Measurements from ENCODE around the gene ANKRD34C. TPM values are rescaled to one million over a fixed set of nuclear protein-coding genes. Genes with fewer than 3 reads are reported as not detected.

Gene ANKRD34C
- total and polyA plus RNA-seq, 2 of the 8 experiments (the other 6 are each of a cell fraction or from before 2014, with no cell fraction given) = 0.02 TPM; not detected in 1

- no peaks in the 10 kb centered on the region; a peak in 1 of 7 replicates for H3K27me3 ChIP-seq (replicated peaks in 1 of 4; ENCODE audit: control insufficient read depth in 3 of 4, extremely low read depth in 1 of 4, insufficient read depth in 3 of 4, low read length in 3 of 4)
- no peak overlapping the region for H4K91ac ChIP-seq (replicated peaks; ENCODE audit: insufficient read length, low read length)
- ChIA-PET POLR2A (ENCODE audit: partially characterized antibody) (no interaction called here), CTCF (ENCODE audit: partially characterized antibody) (no interaction called here)
- H3K36me3 ChIP-seq (ENCODE audit: control insufficient read depth in 2 of 4, insufficient read depth in 4 of 4, low read length in 3 of 4) = no peaks in the 10 kb centered on the region; a peak in 1 of 8 replicates
- no peak overlapping the region for H2BK12ac ChIP-seq (ENCODE audit: low read depth, low read length)
- H3K14ac ChIP-seq (ENCODE audit: insufficient read length) = no peak overlapping the region
- DNase-seq (ENCODE audit: low read depth in 1 of 2, low spot score in 2 of 2) = no peak
- 94% methylated on average over 8 of the region's 8 CpGs; no CpG with 5 or more reads in 1 of the 2 experiments for WGBS, 2 experiments (ENCODE audit: extremely low coverage in 1 of 2, insufficient coverage in 1 of 2, insufficient read length in 1 of 2, insufficient replicate concordance in 2 of 2, low coverage in 1 of 2, low lambda C conversion rate in 2 of 2, missing lambda C conversion rate in 1 of 2)
- H3K9ac ChIP-seq (replicated peaks in 1 of 4; ENCODE audit: extremely low read depth in 1 of 4, low read depth in 3 of 4, low read length in 3 of 4) = no peak overlapping the region
- no peak overlapping the region for H2BK15ac ChIP-seq (ENCODE audit: low read length)
- no peaks in the 10 kb centered on the region for H3K79me2 ChIP-seq (ENCODE audit: control insufficient read depth in 1 of 2, insufficient read depth in 2 of 2, low read length in 2 of 2)
- H4K8ac ChIP-seq (ENCODE audit: extremely low read depth, insufficient read depth, low read length) = no peak overlapping the region
- no peak overlapping the region for H2AFZ ChIP-seq (ENCODE audit: low read length)
- H3K4me2 ChIP-seq (ENCODE audit: insufficient read depth in 1 of 2, low read depth in 2 of 2, low read length in 2 of 2) = no peak overlapping the region
- H3K23me2 ChIP-seq (ENCODE audit: low read depth, low read length) = no peaks in the 10 kb centered on the region
- H3K56ac ChIP-seq (replicated peaks; ENCODE audit: insufficient read length, low read depth, low read length) = no peak overlapping the region
- H2BK20ac ChIP-seq (ENCODE audit: low read length) = no peak overlapping the region
- H4K5ac ChIP-seq (ENCODE audit: insufficient read length, low read depth, low read length) = no peak overlapping the region
- no peak overlapping the region for H3K4me3 ChIP-seq (ENCODE audit: extremely low read depth in 1 of 4, insufficient read depth in 2 of 4, low read depth in 3 of 4, low read length in 4 of 4)
- H3K23ac ChIP-seq (ENCODE audit: insufficient read length) = no peak overlapping the region
- H3K4ac ChIP-seq (replicated peaks; ENCODE audit: insufficient read length, low read depth, low read length) = no peak overlapping the region
- no peaks in the 10 kb centered on the region for H4K20me1 ChIP-seq (replicated peaks in 1 of 2; ENCODE audit: control insufficient read depth in 1 of 2, insufficient read depth in 2 of 2, low read length in 2 of 2)
- no peak overlapping the region for H2AK5ac ChIP-seq (ENCODE audit: low read depth, low read length)
- no peaks in the 10 kb centered on the region; a peak in 1 of 4 replicates for H3K9me3 ChIP-seq (ENCODE audit: insufficient read depth in 2 of 2, low read depth in 1 of 2, low read length in 1 of 2)
- H3K27ac ChIP-seq (ENCODE audit: low read depth, low read length) = no peak overlapping the region
- H3K4me1 ChIP-seq (replicated peaks in 1 of 4; ENCODE audit: control insufficient read depth in 3 of 4, insufficient read depth in 4 of 4, low read length in 3 of 4) = no peaks in the 10 kb centered on the region
- H3K18ac ChIP-seq (ENCODE audit: extremely low read depth, low read length) = no peak overlapping the region
- FAIRE-seq = no peak
- no peaks in the 10 kb centered on the region for H3K79me1 ChIP-seq (ENCODE audit: low read depth, low read length)
- H2BK5ac ChIP-seq (ENCODE audit: low read depth, low read length) = no peak overlapping the region
- no peak overlapping the region for H2BK120ac ChIP-seq (replicated peaks; ENCODE audit: low read depth, low read length)
- no peak for TF ChIP-seq KDM4A (IDR thresholded peaks at IDR 0.05; ENCODE audit: low read depth, low read length, severe bottlenecking)
- TF ChIP-seq SIN3A (conservative IDR thresholded peaks at IDR 0.05 in 1 of 2, IDR thresholded peaks at IDR 0.05 in 1 of 2; ENCODE audit: low read depth in 1 of 2, low read length in 2 of 2) = no peak
- no peak for TF ChIP-seq ATF2 (IDR thresholded peaks at IDR 0.05; ENCODE audit: low read length)
- TF ChIP-seq, protein P1, sequence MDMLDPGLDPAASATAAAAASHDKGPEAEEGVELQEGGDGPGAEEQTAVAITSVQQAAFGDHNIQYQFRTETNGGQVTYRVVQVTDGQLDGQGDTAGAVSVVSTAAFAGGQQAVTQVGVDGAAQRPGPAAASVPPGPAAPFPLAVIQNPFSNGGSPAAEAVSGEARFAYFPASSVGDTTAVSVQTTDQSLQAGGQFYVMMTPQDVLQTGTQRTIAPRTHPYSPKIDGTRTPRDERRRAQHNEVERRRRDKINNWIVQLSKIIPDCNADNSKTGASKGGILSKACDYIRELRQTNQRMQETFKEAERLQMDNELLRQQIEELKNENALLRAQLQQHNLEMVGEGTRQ (IDR thresholded peaks at IDR 0.05; ENCODE audit: low read length) = no peak
- no peak for TF ChIP-seq CHD1 (IDR thresholded peaks at IDR 0.05; ENCODE audit: low read depth, low read length)
- TF ChIP-seq BCL11A (IDR thresholded peaks at IDR 0.05; ENCODE audit: low read depth in 2 of 2, low read length in 2 of 2) = no peak
- TF ChIP-seq ATF3 (IDR thresholded peaks at IDR 0.05; ENCODE audit: insufficient read depth, low read depth, low read length) = no peak
Observed at GRCh38 chr15:79257454-79257853, 25.1 kb upstream of the ANKRD34C start.
